HepG2 (cell line): ENCODE results near the gene SH3GL1. TPM values are rescaled to one million over a fixed set of nuclear protein-coding genes. Genes with fewer than 3 reads are reported as not detected.

Experiments used
- ATF7 ChIP-seq, 2 experiments: fragments of 450-650 bp in 1 of 2; sonication (generic) in 1 of 2; formaldehyde crosslinking in 1 of 2; IDR thresholded peaks; 2 replicates each; pipeline versions ENCODE4 v1.4.0 to v1.6.1; 2016 to 2020; ENCODE audit warnings: antibody characterized with exemption in 1 of 2, mild to moderate bottlenecking in 1 of 2, missing genetic modification reagents in 1 of 2
- DPF2 ChIP-seq: sonication (generic); formaldehyde crosslinking; IDR thresholded peaks from 2 replicates; pipeline ENCODE4 v1.4.0; 2020; ENCODE audit warnings: mild to moderate bottlenecking, low read depth, missing genetic modification reagents, borderline replicate concordance
- ETV5 ChIP-seq: IDR thresholded peaks from 2 replicates; pipeline ENCODE4 v1.6.1; 2018; ENCODE audit warnings: missing biosample characterization, missing genetic modification reagents, inconsistent platforms, borderline replicate concordance
- ETV6 ChIP-seq: sonication (generic); formaldehyde crosslinking; conservative IDR thresholded peaks from 2 replicates; pipeline ENCODE4 v1.4.0; 2020; ENCODE audit warnings: missing genetic modification reagents
- FLYWCH1 ChIP-seq: sonication (generic); formaldehyde crosslinking; IDR thresholded peaks from 2 replicates; pipeline ENCODE4 v1.8.1; 2023; ENCODE audit warnings: mild to moderate bottlenecking, missing genetic modification reagents
- NCOA2 ChIP-seq: sonication (generic); formaldehyde crosslinking; IDR thresholded peaks from 2 replicates; pipeline ENCODE4 v1.8.0; 2022; ENCODE audit warnings: inconsistent platforms
- SPEN ChIP-seq: sonication (generic); formaldehyde crosslinking; IDR thresholded peaks from 2 replicates; pipeline ENCODE4 v1.5.1; 2020; ENCODE audit warnings: low read depth, mild to moderate bottlenecking, missing genetic modification reagents
- TGIF2 ChIP-seq: IDR thresholded peaks from 2 replicates; pipeline ENCODE4 v1.6.1; 2016; ENCODE audit warnings: control low read depth, missing compliant biosample characterization
- ZNF451 ChIP-seq: sonication (generic); formaldehyde crosslinking; IDR thresholded peaks from 2 replicates; pipeline ENCODE4 v1.5.0; 2020; ENCODE audit warnings: mild to moderate bottlenecking, missing genetic modification reagents
- ZNF713 ChIP-seq: sonication (generic); formaldehyde crosslinking; IDR thresholded peaks from 2 replicates; pipeline ENCODE4 v1.4.0; 2020; ENCODE audit warnings: mild to moderate bottlenecking, missing genetic modification reagents
- polyA plus RNA-seq, 8 experiments: library from polyadenylated mRNA; depleted of rRNA in 3 of 8; stranded (reverse) in 7 of 8; unstranded in 1 of 8; fragments of >200 nt; fragmentation: Illumina TruSeq in 4 of 8; extraction: Trizol in 4 of 8; gene quantifications; 2 replicates each; pipeline versions ENCODE4 v1.2.1 to v1.2.3, GENCODE V29; 2011 to 2016; ENCODE audit warnings: low read depth in 4 of 8, missing spikeins in 1 of 8, mixed read lengths in 1 of 8; ENCODE audit not compliant: insufficient read depth in 1 of 8
- total RNA-seq, 5 experiments: library from RNA; depleted of rRNA; stranded (reverse); fragments of >200 nt; fragmentation: Illumina TruSeq; extraction: Trizol; gene quantifications; 2 replicates each; pipeline ENCODE4 v1.2.3, GENCODE V29; 2016; ENCODE audit warnings: low read depth in 1 of 5
- TF ChIP-seq, protein P1 (sequence below): sonication (generic); formaldehyde crosslinking; IDR thresholded peaks from 2 replicates; pipeline ENCODE4 v1.8.0; 2022; ENCODE audit warnings: missing genetic modification reagents, mild to moderate bottlenecking, moderate library complexity, borderline replicate concordance
- TF ChIP-seq, protein P2 (sequence below): sonication (generic); formaldehyde crosslinking; IDR thresholded peaks from 2 replicates; pipeline ENCODE4 v1.4.0; 2020; ENCODE audit warnings: missing genetic modification reagents
- TF ChIP-seq, protein P3 (sequence below): sonication (generic); formaldehyde crosslinking; IDR thresholded peaks from 2 replicates; pipeline ENCODE4 v1.5.1; 2020; ENCODE audit warnings: mild to moderate bottlenecking, missing genetic modification reagents, moderate library complexity
- TF ChIP-seq, protein P4 (sequence below): sonication (generic); IDR thresholded peaks from 2 replicates; pipeline ENCODE4 v1.6.1; 2016; ENCODE audit warnings: low read depth, borderline replicate concordance
- TF ChIP-seq, protein P5 (sequence below): sonication (generic); formaldehyde crosslinking; IDR thresholded peaks from 2 replicates; pipeline ENCODE4 v1.4.0; 2020; ENCODE audit warnings: missing genetic modification reagents, borderline replicate concordance
- TF ChIP-seq, protein P6 (sequence below): IDR thresholded peaks from 2 replicates; pipeline ENCODE4 v1.6.1; 2016; ENCODE audit warnings: missing compliant biosample characterization, missing genetic modification reagents, borderline replicate concordance

SH3GL1 gene
- total and polyA plus RNA-seq, 2 of the 13 experiments (the other 11 are each of a cell fraction or from before 2014, with no cell fraction given): 33.0 to 45.1 TPM

DNA sequence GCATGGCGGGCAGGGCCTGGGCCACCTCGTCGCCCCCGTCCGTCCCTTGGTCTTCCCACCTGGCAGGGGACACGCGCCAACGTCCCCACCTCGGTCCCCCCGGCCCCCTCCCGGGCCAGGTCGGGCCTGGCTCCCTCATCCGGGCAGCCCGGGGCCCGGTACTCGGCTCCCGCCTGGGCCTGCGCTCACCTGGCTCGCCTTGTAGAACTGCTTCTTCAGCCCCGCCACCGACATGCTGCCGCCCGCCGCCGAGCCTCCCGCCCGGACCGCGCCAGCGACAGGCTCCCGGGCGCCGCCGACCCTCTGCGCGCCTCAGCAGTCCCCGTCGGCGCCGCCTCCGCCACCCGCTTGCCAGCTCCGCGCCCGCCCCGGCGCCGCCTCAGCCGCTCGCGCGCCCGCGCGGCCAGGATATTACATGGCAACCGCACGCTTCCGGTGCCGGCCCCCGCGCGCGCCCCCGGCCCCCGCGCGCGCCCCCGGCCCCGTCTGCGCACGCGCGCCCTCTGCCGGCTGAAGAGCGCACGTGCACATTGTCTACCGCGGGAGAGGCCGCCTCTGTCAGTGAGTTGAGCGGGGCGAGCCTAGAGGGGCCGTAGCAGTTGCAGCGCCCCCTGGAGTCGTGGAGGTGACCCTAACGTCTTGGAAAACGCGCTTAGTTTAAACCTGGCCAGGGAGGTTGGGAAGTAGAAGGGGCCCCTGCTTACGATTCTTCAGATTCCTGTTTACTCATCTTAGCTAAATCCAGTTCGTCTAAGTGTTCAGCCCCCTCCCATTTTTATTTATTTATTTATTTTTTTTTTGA is at the start of gene SH3GL1 (continued):
- TF ChIP-seq NCOA2 (CRISPR knock-in tag) (peak; percentile 66), TGIF2 (CRISPR knock-in tag) (peak; percentile 76), ETV5 (CRISPR knock-in tag) (peak; percentile 52; the same call in 1 of the 2 replicates), ATF7 (IDR thresholded peaks at IDR 0.05) (no peak), ATF7 (CRISPR knock-in tag; IDR thresholded peaks at IDR 0.05) (no peak), FLYWCH1 (CRISPR knock-in tag) (no peak), DPF2 (CRISPR knock-in tag) (no peak), ETV6 (CRISPR knock-in tag) (peak; percentile 71; the same call in 1 of the 2 replicates), ZNF451 (CRISPR knock-in tag) (no peak), SPEN (peak; percentile 90), ZNF713 (CRISPR knock-in tag) (no peak)
- TF ChIP-seq, protein P1, sequence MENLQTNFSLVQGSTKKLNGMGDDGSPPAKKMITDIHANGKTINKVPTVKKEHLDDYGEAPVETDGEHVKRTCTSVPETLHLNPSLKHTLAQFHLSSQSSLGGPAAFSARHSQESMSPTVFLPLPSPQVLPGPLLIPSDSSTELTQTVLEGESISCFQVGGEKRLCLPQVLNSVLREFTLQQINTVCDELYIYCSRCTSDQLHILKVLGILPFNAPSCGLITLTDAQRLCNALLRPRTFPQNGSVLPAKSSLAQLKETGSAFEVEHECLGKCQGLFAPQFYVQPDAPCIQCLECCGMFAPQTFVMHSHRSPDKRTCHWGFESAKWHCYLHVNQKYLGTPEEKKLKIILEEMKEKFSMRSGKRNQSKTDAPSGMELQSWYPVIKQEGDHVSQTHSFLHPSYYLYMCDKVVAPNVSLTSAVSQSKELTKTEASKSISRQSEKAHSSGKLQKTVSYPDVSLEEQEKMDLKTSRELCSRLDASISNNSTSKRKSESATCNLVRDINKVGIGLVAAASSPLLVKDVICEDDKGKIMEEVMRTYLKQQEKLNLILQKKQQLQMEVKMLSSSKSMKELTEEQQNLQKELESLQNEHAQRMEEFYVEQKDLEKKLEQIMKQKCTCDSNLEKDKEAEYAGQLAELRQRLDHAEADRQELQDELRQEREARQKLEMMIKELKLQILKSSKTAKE (CRISPR knock-in tag): peak; percentile 30; the same call in 1 of the 2 replicates
- TF ChIP-seq, protein P2, sequence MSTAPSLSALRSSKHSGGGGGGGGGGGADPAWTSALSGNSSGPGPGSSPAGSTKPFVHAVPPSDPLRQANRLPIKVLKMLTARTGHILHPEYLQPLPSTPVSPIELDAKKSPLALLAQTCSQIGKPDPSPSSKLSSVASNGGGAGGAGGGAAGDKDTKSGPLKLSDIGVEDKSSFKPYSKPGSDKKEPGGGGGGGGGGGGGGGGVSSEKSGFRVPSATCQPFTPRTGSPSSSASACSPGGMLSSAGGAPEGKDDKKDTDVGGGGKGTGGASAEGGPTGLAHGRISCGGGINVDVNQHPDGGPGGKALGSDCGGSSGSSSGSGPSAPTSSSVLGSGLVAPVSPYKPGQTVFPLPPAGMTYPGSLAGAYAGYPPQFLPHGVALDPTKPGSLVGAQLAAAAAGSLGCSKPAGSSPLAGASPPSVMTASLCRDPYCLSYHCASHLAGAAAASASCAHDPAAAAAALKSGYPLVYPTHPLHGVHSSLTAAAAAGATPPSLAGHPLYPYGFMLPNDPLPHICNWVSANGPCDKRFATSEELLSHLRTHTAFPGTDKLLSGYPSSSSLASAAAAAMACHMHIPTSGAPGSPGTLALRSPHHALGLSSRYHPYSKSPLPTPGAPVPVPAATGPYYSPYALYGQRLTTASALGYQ: no peak
- TF ChIP-seq, protein P3, sequence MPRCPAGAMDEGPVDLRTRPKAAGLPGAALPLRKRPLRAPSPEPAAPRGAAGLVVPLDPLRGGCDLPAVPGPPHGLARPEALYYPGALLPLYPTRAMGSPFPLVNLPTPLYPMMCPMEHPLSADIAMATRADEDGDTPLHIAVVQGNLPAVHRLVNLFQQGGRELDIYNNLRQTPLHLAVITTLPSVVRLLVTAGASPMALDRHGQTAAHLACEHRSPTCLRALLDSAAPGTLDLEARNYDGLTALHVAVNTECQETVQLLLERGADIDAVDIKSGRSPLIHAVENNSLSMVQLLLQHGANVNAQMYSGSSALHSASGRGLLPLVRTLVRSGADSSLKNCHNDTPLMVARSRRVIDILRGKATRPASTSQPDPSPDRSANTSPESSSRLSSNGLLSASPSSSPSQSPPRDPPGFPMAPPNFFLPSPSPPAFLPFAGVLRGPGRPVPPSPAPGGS (CRISPR knock-in tag): no peak; the same call in 1 of the 2 replicates
- TF ChIP-seq, protein P4, sequence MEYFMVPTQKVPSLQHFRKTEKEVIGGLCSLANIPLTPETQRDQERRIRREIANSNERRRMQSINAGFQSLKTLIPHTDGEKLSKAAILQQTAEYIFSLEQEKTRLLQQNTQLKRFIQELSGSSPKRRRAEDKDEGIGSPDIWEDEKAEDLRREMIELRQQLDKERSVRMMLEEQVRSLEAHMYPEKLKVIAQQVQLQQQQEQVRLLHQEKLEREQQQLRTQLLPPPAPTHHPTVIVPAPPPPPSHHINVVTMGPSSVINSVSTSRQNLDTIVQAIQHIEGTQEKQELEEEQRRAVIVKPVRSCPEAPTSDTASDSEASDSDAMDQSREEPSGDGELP: no peak
- TF ChIP-seq, protein P5, sequence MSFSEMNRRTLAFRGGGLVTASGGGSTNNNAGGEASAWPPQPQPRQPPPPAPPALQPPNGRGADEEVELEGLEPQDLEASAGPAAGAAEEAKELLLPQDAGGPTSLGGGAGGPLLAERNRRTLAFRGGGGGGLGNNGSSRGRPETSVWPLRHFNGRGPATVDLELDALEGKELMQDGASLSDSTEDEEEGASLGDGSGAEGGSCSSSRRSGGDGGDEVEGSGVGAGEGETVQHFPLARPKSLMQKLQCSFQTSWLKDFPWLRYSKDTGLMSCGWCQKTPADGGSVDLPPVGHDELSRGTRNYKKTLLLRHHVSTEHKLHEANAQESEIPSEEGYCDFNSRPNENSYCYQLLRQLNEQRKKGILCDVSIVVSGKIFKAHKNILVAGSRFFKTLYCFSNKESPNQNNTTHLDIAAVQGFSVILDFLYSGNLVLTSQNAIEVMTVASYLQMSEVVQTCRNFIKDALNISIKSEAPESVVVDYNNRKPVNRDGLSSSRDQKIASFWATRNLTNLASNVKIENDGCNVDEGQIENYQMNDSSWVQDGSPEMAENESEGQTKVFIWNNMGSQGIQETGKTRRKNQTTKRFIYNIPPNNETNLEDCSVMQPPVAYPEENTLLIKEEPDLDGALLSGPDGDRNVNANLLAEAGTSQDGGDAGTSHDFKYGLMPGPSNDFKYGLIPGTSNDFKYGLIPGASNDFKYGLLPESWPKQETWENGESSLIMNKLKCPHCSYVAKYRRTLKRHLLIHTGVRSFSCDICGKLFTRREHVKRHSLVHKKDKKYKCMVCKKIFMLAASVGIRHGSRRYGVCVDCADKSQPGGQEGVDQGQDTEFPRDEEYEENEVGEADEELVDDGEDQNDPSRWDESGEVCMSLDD (CRISPR knock-in tag): no peak; the same call in 1 of the 2 replicates
- TF ChIP-seq, protein P6, sequence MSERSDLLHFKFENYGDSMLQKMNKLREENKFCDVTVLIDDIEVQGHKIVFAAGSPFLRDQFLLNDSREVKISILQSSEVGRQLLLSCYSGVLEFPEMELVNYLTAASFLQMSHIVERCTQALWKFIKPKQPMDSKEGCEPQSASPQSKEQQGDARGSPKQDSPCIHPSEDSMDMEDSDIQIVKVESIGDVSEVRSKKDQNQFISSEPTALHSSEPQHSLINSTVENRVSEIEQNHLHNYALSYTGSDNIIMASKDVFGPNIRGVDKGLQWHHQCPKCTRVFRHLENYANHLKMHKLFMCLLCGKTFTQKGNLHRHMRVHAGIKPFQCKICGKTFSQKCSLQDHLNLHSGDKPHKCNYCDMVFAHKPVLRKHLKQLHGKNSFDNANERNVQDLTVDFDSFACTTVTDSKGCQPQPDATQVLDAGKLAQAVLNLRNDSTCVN (CRISPR knock-in tag): 0 out of 2 replicates have a peak, but pooled peaks have one; percentile 46
